Retinal pigment epithelial cell (primary cell): ENCODE measurements around the gene CNTN5.

Source experiments
- DNase-seq: peaks from one replicate; pipeline ENCODE4 v3.0.0-alpha.2; 2010; ENCODE audit warnings: low read depth
- H3K4me3 ChIP-seq: 2 replicates; pipeline ENCODE4 v1.5.1; 2011; ENCODE audit warnings: mild to moderate bottlenecking, low read length, control low read depth, moderate library complexity
- CTCF ChIP-seq: conservative IDR thresholded peaks from 2 replicates; pipeline ENCODE4 v1.5.1; 2011; ENCODE audit warnings: low read depth, low read length, control low read depth, inconsistent platforms

The CNTN5 gene

GRCh38 chr11:99640671-99641070, 619.9 kb downstream of the CNTN5 start:
- no peak for TF ChIP-seq CTCF
- H3K4me3 ChIP-seq, result no peak overlapping the region
- no peak for DNase-seq

- DNase-seq, result no peak
- H3K4me3 ChIP-seq, result no peak overlapping the region
- TF ChIP-seq CTCF, result no peak
These were observed 625.2 kb downstream of the CNTN5 start for GRCh38 chr11:99645934-99646333.

GRCh38 chr11:99670067-99670676, 649.4 kb downstream of the CNTN5 start:
- no peak for DNase-seq
- no peak for TF ChIP-seq CTCF
- no peak overlapping the region for H3K4me3 ChIP-seq

- TF ChIP-seq CTCF, result no peak
- H3K4me3 ChIP-seq, result no peak overlapping the region
- DNase-seq, result no peak
These were observed 651.2 kb downstream of the CNTN5 start for GRCh38 chr11:99671808-99672409.

GRCh38 chr11:99676292-99676691, 655.5 kb downstream of the CNTN5 start:
- H3K4me3 ChIP-seq, result no peak overlapping the region
- TF ChIP-seq CTCF, result no peak

GRCh38 chr11:99682171-99682570, 661.4 kb downstream of the CNTN5 start:
- no peak for DNase-seq
- H3K4me3 ChIP-seq, result no peak overlapping the region
- TF ChIP-seq CTCF, result no peak

More at GRCh38 chr11:99676292-99676691, 655.5 kb downstream of the CNTN5 start:
- no peak for DNase-seq

- H3K4me3 ChIP-seq, result no peak overlapping the region
- no peak for TF ChIP-seq CTCF
- DNase-seq, result no peak
These were observed 661.9 kb downstream of the CNTN5 start for GRCh38 chr11:99682646-99683045.
